ENCODE measurements around the gene MFSD1. TPM values are rescaled to one million over a fixed set of nuclear protein-coding genes. Genes with fewer than 3 reads are reported as not detected.

MFSD1 gene
- total and polyA plus RNA-seq, 2 of the 8 experiments (the other 6 are each of a cell fraction or from before 2014, with no cell fraction given) = 9.3 to 11.5 TPM

GRCh38 chr3:158773166-158773565 lies 28.7 kb upstream of the MFSD1 start:
- H3K14ac ChIP-seq (ENCODE audit: insufficient read length) = no peak overlapping the region
- H3K27me3 ChIP-seq (replicated peaks in 1 of 4; ENCODE audit: control insufficient read depth in 3 of 4, extremely low read depth in 1 of 4, insufficient read depth in 3 of 4, low read length in 3 of 4) = no peaks in the 10 kb centered on the region
- H3K9ac ChIP-seq (replicated peaks in 1 of 4; ENCODE audit: extremely low read depth in 1 of 4, low read depth in 3 of 4, low read length in 3 of 4) = no peak overlapping the region
- no peak for FAIRE-seq
- no peak overlapping the region for H4K8ac ChIP-seq (ENCODE audit: extremely low read depth, insufficient read depth, low read length)
- no peak overlapping the region for H2AFZ ChIP-seq (ENCODE audit: low read length)
- H3K27ac ChIP-seq (ENCODE audit: low read depth, low read length) = no peak overlapping the region
- H3K18ac ChIP-seq (ENCODE audit: extremely low read depth, low read length) = no peak overlapping the region
- no peaks in the 10 kb centered on the region for H3K23me2 ChIP-seq (ENCODE audit: low read depth, low read length)
- no peak overlapping the region for H2BK5ac ChIP-seq (ENCODE audit: low read depth, low read length)
- no peak overlapping the region for H2BK120ac ChIP-seq (replicated peaks; ENCODE audit: low read depth, low read length)
- ChIA-PET CTCF (ENCODE audit: partially characterized antibody) (interaction anchor here (0.9 to 1.5 kb wide), 3 partner anchors 10 to 234 kb away, joined by 3 to 6 read pairs (median 3); no protein-coding TSS in a partner anchor), POLR2A (ENCODE audit: partially characterized antibody) (no interaction called here)
- H3K56ac ChIP-seq (replicated peaks; ENCODE audit: insufficient read length, low read depth, low read length) = no peak overlapping the region
- DNase-seq (ENCODE audit: low read depth in 1 of 2, low spot score in 2 of 2) = no peak
- H2BK15ac ChIP-seq (ENCODE audit: low read length) = no peak overlapping the region
- H2BK12ac ChIP-seq (ENCODE audit: low read depth, low read length) = no peak overlapping the region
- no peak overlapping the region for H3K4me3 ChIP-seq (ENCODE audit: extremely low read depth in 1 of 4, insufficient read depth in 2 of 4, low read depth in 3 of 4, low read length in 4 of 4)
- no peaks in the 10 kb centered on the region for H3K9me3 ChIP-seq (ENCODE audit: insufficient read depth in 2 of 2, low read depth in 1 of 2, low read length in 1 of 2)
- no peaks in the 10 kb centered on the region for H3K79me2 ChIP-seq (ENCODE audit: control insufficient read depth in 1 of 2, insufficient read depth in 2 of 2, low read length in 2 of 2)
- H3K23ac ChIP-seq (ENCODE audit: insufficient read length) = no peak overlapping the region
- H3K4me1 ChIP-seq (replicated peaks in 1 of 4; ENCODE audit: control insufficient read depth in 3 of 4, insufficient read depth in 4 of 4, low read length in 3 of 4) = peaks cover 3 to 5% (median 5%) of the 10 kb centered on the region in 4 experiments; a peak in 4 of 7 replicates
- H2AK5ac ChIP-seq (ENCODE audit: low read depth, low read length) = no peak overlapping the region
- no peak overlapping the region for H2BK20ac ChIP-seq (ENCODE audit: low read length)
- H3K4ac ChIP-seq (replicated peaks; ENCODE audit: insufficient read length, low read depth, low read length) = no peak overlapping the region
- H4K5ac ChIP-seq (ENCODE audit: insufficient read length, low read depth, low read length) = no peak overlapping the region
- no peak overlapping the region for H4K91ac ChIP-seq (replicated peaks; ENCODE audit: insufficient read length, low read length)
- H3K36me3 ChIP-seq (ENCODE audit: control insufficient read depth in 2 of 4, insufficient read depth in 4 of 4, low read length in 3 of 4) = no peaks in the 10 kb centered on the region
- no peaks in the 10 kb centered on the region for H4K20me1 ChIP-seq (replicated peaks in 1 of 2; ENCODE audit: control insufficient read depth in 1 of 2, insufficient read depth in 2 of 2, low read length in 2 of 2)
- no peaks in the 10 kb centered on the region for H3K79me1 ChIP-seq (ENCODE audit: low read depth, low read length)
- H3K4me2 ChIP-seq (ENCODE audit: insufficient read depth in 1 of 2, low read depth in 2 of 2, low read length in 2 of 2) = no peak overlapping the region
- TF ChIP-seq POLR2A (IDR thresholded peaks at IDR 0.05; ENCODE audit: control extremely low read depth in 1 of 2, low read depth in 2 of 2, low read length in 2 of 2) (no peak), ATF2 (IDR thresholded peaks at IDR 0.05; ENCODE audit: low read length) (no peak), CBX8 (IDR thresholded peaks at IDR 0.05; ENCODE audit: borderline replicate concordance, low read depth, low read length) (no peak), SIN3A (conservative IDR thresholded peaks at IDR 0.05 in 1 of 2, IDR thresholded peaks at IDR 0.05 in 1 of 2; ENCODE audit: low read depth in 1 of 2, low read length in 2 of 2) (no peak), BCL11A (IDR thresholded peaks at IDR 0.05; ENCODE audit: low read depth in 2 of 2, low read length in 2 of 2) (no peak), TEAD4 (IDR thresholded peaks at IDR 0.05; ENCODE audit: low read depth, low read length) (no peak), EP300 (IDR thresholded peaks at IDR 0.05; ENCODE audit: borderline replicate concordance in 1 of 2, low read depth in 2 of 2, low read length in 2 of 2) (no peak), EZH2 (IDR thresholded peaks at IDR 0.05; ENCODE audit: low read depth, low read length, severe bottlenecking) (no peak), SP1 (IDR thresholded peaks at IDR 0.05; ENCODE audit: low read depth, low read length) (no peak), FOSL1 (IDR thresholded peaks at IDR 0.05; ENCODE audit: insufficient read depth, low read depth, low read length) (no peak), SRF (IDR thresholded peaks at IDR 0.05; ENCODE audit: low read depth, low read length) (no peak), MAX (IDR thresholded peaks at IDR 0.05) (no peak), RAD21 (IDR thresholded peaks at IDR 0.05 in 1 of 2, conservative IDR thresholded peaks at IDR 0.05 in 1 of 2; ENCODE audit: low read depth in 2 of 2, low read length in 2 of 2) (no peak)

Measured in H1 (cell line).